ENCODE results near the gene DSC3.

DNA sequence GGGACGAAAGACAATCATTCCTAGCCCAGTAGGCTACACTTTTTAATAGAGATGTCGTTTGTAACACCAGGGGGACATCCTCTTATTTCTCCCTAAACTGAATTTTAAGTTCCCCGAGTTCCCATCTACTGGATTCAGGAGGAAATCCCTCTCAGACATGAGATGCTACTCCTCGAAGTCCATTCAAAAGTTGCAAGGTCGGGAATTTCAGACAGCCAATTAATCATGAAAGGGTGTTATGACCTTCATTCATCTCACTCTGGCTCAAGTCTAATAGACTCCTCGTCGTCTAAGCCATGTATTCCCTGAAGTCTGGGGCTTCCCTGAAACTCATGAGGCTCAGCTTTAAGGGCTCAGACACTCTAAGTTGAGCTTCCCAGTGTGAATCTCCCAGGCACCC lies 1.2 kb upstream of the DSC3 start:
- TF ChIP-seq ZNF274 (IDR thresholded peaks at IDR 0.05; ENCODE audit: low read depth, low read length) (no peak), YY1 (IDR thresholded peaks at IDR 0.05; ENCODE audit: insufficient read depth, insufficient read length) (no peak), SUZ12 (IDR thresholded peaks at IDR 0.05; ENCODE audit: extremely low read depth, insufficient read depth, insufficient read length) (no peak)

All from NT2/D1 (cell line).